Mucosa of rectum (tissue), 2 donors: ENCODE measurements around the gene TICAM1.
"Not testable (repeated sequence)": the region's sequence is repeated elsewhere in the genome, so short reads cannot be mapped to it uniquely, and the experiment has no call there.

ENCODE experiments used
- H3K27ac ChIP-seq, 2 donors: one replicate each; pipeline ENCODE4 v1.7.0; 2013; ENCODE audit warnings: inconsistent platforms in 2 of 2, low read depth in 2 of 2, low read length in 2 of 2
- H3K27me3 ChIP-seq, 2 donors: one replicate each; pipeline ENCODE4 v1.7.0; 2013; ENCODE audit warnings: low read length in 2 of 2; ENCODE audit not compliant: control insufficient read depth in 2 of 2, insufficient read depth in 2 of 2
- H3K36me3 ChIP-seq, 2 donors: one replicate each; pipeline ENCODE4 v1.7.0; 2013; ENCODE audit warnings: low read length in 2 of 2; ENCODE audit not compliant: control insufficient read depth in 2 of 2, insufficient read depth in 2 of 2
- H3K4me1 ChIP-seq, 2 donors: one replicate each; pipeline ENCODE4 v1.7.0; 2013; ENCODE audit warnings: low read length in 2 of 2, mild to moderate bottlenecking in 1 of 2; ENCODE audit not compliant: control insufficient read depth in 2 of 2, insufficient read depth in 2 of 2
- H3K4me3 ChIP-seq, 2 donors: one replicate each; pipeline ENCODE4 v1.7.0; 2013; ENCODE audit warnings: low read length in 2 of 2
- H3K9ac ChIP-seq, 2 donors: one replicate each; pipeline ENCODE4 v1.7.0; 2013; ENCODE audit warnings: low read length in 2 of 2, low read depth in 1 of 2, mild to moderate bottlenecking in 1 of 2
- H3K9me3 ChIP-seq, 2 donors: one replicate each; pipeline ENCODE4 v1.7.0; 2013; ENCODE audit warnings: low read length in 2 of 2; ENCODE audit not compliant: control insufficient read depth in 2 of 2
- donor health status: healthy.
- donor health status: Normal muscosa, but diverticular disease.

The TICAM1 gene

DNA sequence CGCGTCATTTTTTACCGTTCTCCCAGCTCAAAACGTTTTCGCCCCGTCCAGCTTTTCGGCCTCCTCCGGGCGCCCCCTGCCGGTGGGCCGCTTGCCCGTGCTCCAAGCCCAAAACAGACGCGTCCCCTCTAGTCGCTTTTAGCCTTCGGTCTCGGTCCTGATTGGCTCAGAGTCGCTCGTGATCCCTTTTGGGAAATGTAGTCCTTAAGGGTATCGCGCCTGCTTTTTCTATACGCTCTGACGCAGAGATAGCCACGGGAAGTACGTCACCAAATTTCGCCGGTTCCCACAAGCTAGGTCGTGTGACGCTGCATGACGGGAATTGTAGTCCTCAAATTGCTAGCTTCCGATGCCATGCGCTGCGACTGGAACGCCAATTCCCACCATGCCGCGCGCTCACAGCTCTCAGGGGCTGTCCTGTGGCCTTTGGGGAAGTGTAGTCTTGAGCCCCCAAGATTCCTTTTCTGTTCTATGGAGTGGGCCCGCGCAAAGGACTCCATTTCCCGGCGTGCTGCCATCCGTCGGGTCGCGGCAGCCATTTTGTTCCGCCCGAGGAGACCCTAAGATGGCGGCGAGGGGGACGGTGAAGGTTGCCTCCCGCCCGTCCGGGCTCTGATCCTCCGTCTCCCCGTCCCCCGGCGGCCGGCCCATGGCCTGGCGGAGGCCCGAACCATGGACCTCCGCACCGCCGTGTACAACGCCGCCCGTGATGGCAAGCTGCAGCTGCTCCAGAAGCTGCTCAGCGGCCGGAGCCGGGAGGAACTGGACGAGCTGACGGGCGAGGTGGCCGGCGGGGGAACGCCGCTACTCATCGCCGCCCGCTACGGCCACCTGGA lies 40.1 kb downstream of the TICAM1 start, which contains the start of gene FEM1A:
Gene FEM1A (plus strand): TSS at position 552 of the 836 bp plus-strand sequence. CDS start 121 bp downstream, at position 673.
- Histone ChIP-seq H3K27me3 (no peaks in the 10 kb centered on the region), H3K9me3 (no peaks in the 10 kb centered on the region), H3K4me1 (peaks cover 19% of the 10 kb centered on the region in 2 donors), H3K27ac (peak within 1 kb of the TSS; percentile 85 to 86), H3K9ac (peak within 1 kb of the TSS; percentile 72 to 81), H3K4me3 (peak within 1 kb of the TSS; percentile 76 to 84), H3K36me3 (peaks cover 20 to 24% of the 10 kb centered on the region in 2 donors)

DNA sequence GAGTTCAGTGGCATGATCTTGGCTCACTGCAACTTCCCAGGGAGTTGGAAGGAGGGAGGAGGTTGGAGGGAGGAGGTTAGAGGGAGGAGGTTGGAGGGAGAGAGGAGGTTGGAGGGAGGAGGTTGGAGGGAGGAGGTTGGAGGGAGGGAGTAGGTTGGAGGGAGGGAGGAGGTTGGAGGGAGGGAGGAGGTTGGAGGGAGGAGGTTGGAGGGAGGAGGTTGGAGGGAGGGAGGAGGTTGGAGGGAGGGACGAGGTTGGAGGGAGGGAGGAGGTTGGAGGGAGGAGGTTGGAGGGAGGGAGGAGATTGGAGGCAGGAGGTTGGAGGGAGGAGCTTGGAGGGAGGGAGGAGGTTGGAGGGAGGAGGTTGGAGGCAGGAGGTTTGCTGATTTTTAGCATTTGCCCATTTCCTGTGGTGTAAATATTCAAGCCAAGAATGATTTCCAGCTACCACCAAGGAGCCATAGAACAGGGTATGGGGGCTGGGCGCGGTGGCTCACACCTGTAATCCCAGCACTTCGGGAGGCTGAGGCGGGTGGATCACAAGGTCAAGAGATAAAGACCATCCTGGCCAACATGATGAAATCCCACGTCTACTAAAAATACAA lies 45.0 kb downstream of the TICAM1 start:
- not testable (repeated sequence) for H3K27me3 ChIP-seq, H3K36me3 ChIP-seq, H3K4me1 ChIP-seq, H3K9me3 ChIP-seq, H3K27ac ChIP-seq, H3K9ac ChIP-seq, H3K4me3 ChIP-seq

DNA sequence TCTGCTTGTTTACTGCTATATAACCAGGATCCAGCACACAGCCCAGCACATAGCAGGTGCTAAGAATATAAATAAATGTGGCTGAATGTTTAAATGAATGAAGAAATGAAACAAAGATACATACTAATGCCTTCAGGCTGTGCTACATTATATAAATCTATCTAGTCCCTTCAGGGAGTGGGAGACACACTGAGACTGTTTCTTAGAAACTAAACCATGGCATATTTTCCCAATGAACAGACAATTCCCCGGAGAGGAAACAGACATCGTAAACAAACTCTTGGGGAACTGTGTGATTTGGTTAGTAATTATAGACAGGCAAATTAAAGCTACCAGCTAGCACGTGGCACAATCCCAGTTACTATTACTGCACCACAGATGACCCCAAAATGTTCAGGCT lies 49.7 kb downstream of the TICAM1 start:
- H3K4me1 ChIP-seq = no peaks in the 10 kb centered on the region
- no peak overlapping the region for H3K4me3 ChIP-seq
- no peak overlapping the region for H3K27ac ChIP-seq
- H3K36me3 ChIP-seq = no peaks in the 10 kb centered on the region
- H3K9me3 ChIP-seq = peaks cover 0 to 2% of the 10 kb centered on the region in 2 donors
- no peak overlapping the region for H3K9ac ChIP-seq
- no peaks in the 10 kb centered on the region for H3K27me3 ChIP-seq

DNA sequence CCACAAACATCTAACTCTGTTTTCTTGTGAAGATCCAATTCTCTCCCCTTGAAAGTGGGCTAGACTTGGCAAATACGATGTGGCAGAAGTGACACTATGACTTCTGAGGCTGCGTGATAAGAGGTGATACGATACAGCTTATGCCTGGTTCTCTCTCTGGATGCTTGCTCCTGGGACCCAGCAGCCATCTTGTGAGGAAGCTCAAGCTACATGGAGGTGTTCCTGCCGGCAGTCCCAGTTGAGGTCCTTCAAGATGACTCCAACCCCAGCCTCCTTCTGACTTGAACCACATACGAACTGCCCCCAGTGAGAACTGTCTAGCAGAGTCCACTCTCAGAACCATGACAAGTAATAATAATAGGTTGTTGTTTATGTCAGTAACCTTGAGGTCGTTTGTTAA lies 50.7 kb downstream of the TICAM1 start:
- no peaks in the 10 kb centered on the region for H3K36me3 ChIP-seq
- H3K4me3 ChIP-seq = no peak overlapping the region
- peaks cover 0 to 2% of the 10 kb centered on the region in 2 donors for H3K9me3 ChIP-seq
- H3K27me3 ChIP-seq = no peaks in the 10 kb centered on the region
- no peaks in the 10 kb centered on the region for H3K4me1 ChIP-seq
- H3K9ac ChIP-seq = no peak overlapping the region
- H3K27ac ChIP-seq = no peak overlapping the region

DNA sequence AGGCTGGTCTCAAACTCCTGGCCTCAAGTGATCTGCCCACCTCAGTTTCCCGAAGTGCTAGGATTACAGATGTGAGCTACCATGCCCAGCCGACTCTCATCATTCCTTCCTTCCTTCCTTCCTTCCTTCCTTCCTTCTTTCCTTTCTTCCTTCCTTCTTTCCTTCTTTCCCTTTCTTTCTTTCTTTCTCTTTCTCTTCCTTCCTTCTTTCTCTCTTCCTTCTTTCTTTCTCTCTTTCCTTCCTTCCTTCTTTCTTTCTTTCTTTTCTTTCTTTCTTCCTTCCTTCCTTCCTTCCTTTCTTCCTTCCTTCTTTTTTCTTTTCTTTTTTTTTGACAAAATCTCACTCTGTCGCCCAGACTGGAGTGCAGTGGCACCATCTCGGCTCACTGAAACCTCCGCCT lies 53.4 kb downstream of the TICAM1 start:
- H3K9me3 ChIP-seq, H3K9ac ChIP-seq, H3K27ac ChIP-seq, H3K36me3 ChIP-seq, H3K27me3 ChIP-seq, H3K4me1 ChIP-seq, H3K4me3 ChIP-seq: not testable (repeated sequence)

- Histone ChIP-seq H3K27me3 (peaks cover 0 to 2% of the 10 kb centered on the region in 2 donors), H3K4me3 (no peak overlapping the region), H3K9me3 (peaks cover 0 to 2% of the 10 kb centered on the region in 2 donors), H3K27ac (no peak overlapping the region), H3K9ac (no peak overlapping the region), H3K4me1 (no peaks in the 10 kb centered on the region), H3K36me3 (no peaks in the 10 kb centered on the region)
These were observed 54.9 kb downstream of the TICAM1 start for GRCh38 chr19:4776436-4777211.

DNA sequence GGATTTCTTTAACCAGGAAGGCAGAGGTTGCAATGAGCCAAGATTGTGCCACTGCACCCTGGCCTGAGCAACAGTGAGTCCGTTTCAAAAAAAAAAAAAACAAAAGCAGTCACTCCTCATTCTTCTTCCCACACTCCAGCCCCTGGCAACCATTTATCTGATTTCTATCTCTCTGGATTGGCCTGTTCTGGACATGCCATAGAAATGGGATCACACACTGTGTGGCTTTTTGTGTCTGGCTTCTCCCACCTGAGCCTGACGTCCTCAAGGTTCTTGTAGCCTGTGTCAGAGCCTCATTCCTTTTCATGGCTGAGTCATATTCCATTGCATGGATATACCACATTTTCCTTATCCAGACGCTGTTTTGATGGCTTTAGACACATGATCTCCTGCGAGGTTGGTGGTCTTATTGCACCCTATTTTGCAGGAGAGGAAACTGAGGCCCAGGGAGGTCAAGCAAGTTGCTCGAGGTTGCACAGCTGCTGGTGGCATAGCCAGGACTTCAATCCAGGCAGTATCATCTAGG lies 55.8 kb downstream of the TICAM1 start:
- no peak overlapping the region for H3K9ac ChIP-seq
- H3K36me3 ChIP-seq = no peaks in the 10 kb centered on the region
- no peak overlapping the region for H3K27ac ChIP-seq
- H3K9me3 ChIP-seq = no peaks in the 10 kb centered on the region
- H3K27me3 ChIP-seq = peaks cover 0 to 2% of the 10 kb centered on the region in 2 donors
- H3K4me1 ChIP-seq = no peaks in the 10 kb centered on the region
- H3K4me3 ChIP-seq = no peak overlapping the region

GRCh38 chr19:4774136-4774535 lies 57.4 kb downstream of the TICAM1 start:
- H3K9me3 ChIP-seq = no peaks in the 10 kb centered on the region
- H3K4me1 ChIP-seq = no peaks in the 10 kb centered on the region
- H3K4me3 ChIP-seq = no peak overlapping the region
- H3K9ac ChIP-seq = no peak overlapping the region
- peaks cover 0 to 2% of the 10 kb centered on the region in 2 donors for H3K27me3 ChIP-seq
- H3K36me3 ChIP-seq = no peaks in the 10 kb centered on the region
- H3K27ac ChIP-seq = no peak overlapping the region

- no peaks in the 10 kb centered on the region for H3K4me1 ChIP-seq
- H3K9me3 ChIP-seq = no peaks in the 10 kb centered on the region
- no peaks in the 10 kb centered on the region for H3K36me3 ChIP-seq
- H3K27ac ChIP-seq = no peak overlapping the region
- no peak overlapping the region for H3K9ac ChIP-seq
- H3K27me3 ChIP-seq = peaks cover 0 to 2% of the 10 kb centered on the region in 2 donors
- H3K4me3 ChIP-seq = no peak overlapping the region
These were observed 58.4 kb downstream of the TICAM1 start for GRCh38 chr19:4773047-4773640.
